PC-9 (cell line): ENCODE measurements around the gene CAPZB. TPM values are rescaled to one million over a fixed set of nuclear protein-coding genes. Genes with fewer than 3 reads are reported as not detected.

Experiments used
- BruUV-seq: library from RNA; stranded (reverse); fragments of 400-500 nt; replicated peaks from 2 replicates; lab custom pipeline; 2021; lab: Mats Ljungman, UMichigan
- CTCF ChIA-PET: fragments of 300-600 bp; sonication (Branson Sonifier 250); formaldehyde crosslinking; loops from one replicate; lab custom pipeline; 2022; ENCODE audit warnings: antibody characterized with exemption; lab: Charles Lee
- POLR2A ChIA-PET: fragments of 300-600 bp; sonication (Branson Sonifier 250); formaldehyde crosslinking; loops from one replicate; lab custom pipeline; 2022; ENCODE audit warnings: antibody characterized with exemption; ENCODE audit not compliant: unreplicated experiment; lab: Charles Lee
- DNase-seq, 2 experiments: peaks; one replicate each; pipeline versions ENCODE4 v3.0.0 to v3.0.0-alpha.2; 2015 to 2022; ENCODE audit warnings: mixed read lengths in 1 of 2
- H2AFZ ChIP-seq: fragments of 200-600 bp; sonication (generic); 2 replicates; pipeline ENCODE4 v1.8.1; 2017; ENCODE audit warnings: antibody characterized with exemption
- H3F3A ChIP-seq: fragments of 200-600 bp; sonication (generic); 2 replicates; pipeline ENCODE4 v1.8.1; 2017; ENCODE audit warnings: antibody characterized with exemption, mild to moderate bottlenecking, low read depth; ENCODE audit not compliant: insufficient read depth
- H3K27ac ChIP-seq: fragments of 200-600 bp; sonication (generic); 2 replicates; pipeline ENCODE4 v1.6.1; 2016; ENCODE audit warnings: mixed run types
- H3K27me3 ChIP-seq: fragments of 200-600 bp; sonication (generic); 2 replicates; pipeline ENCODE4 v1.6.1; 2016; ENCODE audit warnings: low read depth, mixed run types; ENCODE audit not compliant: insufficient read depth
- H3K36me3 ChIP-seq: fragments of 200-600 bp; sonication (generic); 2 replicates; pipeline ENCODE4 v1.6.1; 2016; ENCODE audit warnings: low read depth, mixed run types
- H3K4me1 ChIP-seq: fragments of 200-600 bp; sonication (generic); replicated peaks from 2 replicates; pipeline ENCODE4 v1.6.1; 2016; ENCODE audit warnings: mixed run types; ENCODE audit not compliant: insufficient read depth
- H3K4me2 ChIP-seq: fragments of 200-600 bp; sonication (generic); 2 replicates; pipeline ENCODE4 v1.6.1; 2017; ENCODE audit warnings: mixed run types
- H3K4me3 ChIP-seq: fragments of 200-600 bp; sonication (generic); 2 replicates; pipeline ENCODE4 v1.6.1; 2016; ENCODE audit warnings: mixed run types
- H3K79me2 ChIP-seq: fragments of 200-600 bp; sonication (generic); 2 replicates; pipeline ENCODE4 v1.6.1; 2017; ENCODE audit warnings: low read depth, mixed run types
- H3K9me2 ChIP-seq: fragments of 200-600 bp; sonication (generic); 2 replicates; pipeline ENCODE4 v1.8.1; 2017; ENCODE audit warnings: mild to moderate bottlenecking; ENCODE audit not compliant: insufficient read depth
- H3K9me3 ChIP-seq: fragments of 200-600 bp; sonication (generic); 2 replicates; pipeline ENCODE4 v1.8.1; 2016; ENCODE audit warnings: low read depth; ENCODE audit not compliant: insufficient read depth
- H4K20me1 ChIP-seq: fragments of 200-600 bp; sonication (generic); 2 replicates; pipeline ENCODE4 v1.8.1; 2017; ENCODE audit not compliant: insufficient read depth
- CTCF ChIP-seq: fragments of 200-600 bp; sonication (generic); conservative IDR thresholded peaks from 2 replicates; pipeline ENCODE4 v1.6.1; 2017; ENCODE audit warnings: mixed run types, antibody characterized with exemption, mild to moderate bottlenecking, moderate library complexity
- EZH2 ChIP-seq: fragments of 200-600 bp; sonication (generic); IDR thresholded peaks from 2 replicates; pipeline ENCODE4 v1.8.0; 2017; ENCODE audit warnings: antibody characterized with exemption, low read depth
- intact Hi-C: fragments of 100-400 bp; cut with micrococcal nuclease; formaldehyde crosslinking; loops from one replicate; pipeline ENCODE4 v1.10.0; 2022; ENCODE audit not compliant: unreplicated experiment
- total RNA-seq: library from RNA; stranded (reverse); gene quantifications from 2 replicates; pipeline ENCODE4 v1.2.3, GENCODE V29; 2021

The CAPZB gene
- total RNA-seq, 1 experiment from 2014 or later = 222 TPM

GRCh38 chr1:19462781-19463503 is 22.4 kb downstream of the CAPZB start:
- no peak overlapping the region for H3K27ac ChIP-seq
- CTCF ChIA-PET = no interaction called here
- BruUV-seq = no TSS peak

GRCh38 chr1:19461220-19461554 is 24.2 kb downstream of the CAPZB start:
- POLR2A ChIA-PET = no interaction called here
- no peaks in the 10 kb centered on the region for H3K9me3 ChIP-seq
- no peak overlapping the region for H3K27ac ChIP-seq
- TF ChIP-seq EZH2 (no peak), CTCF (no peak)
- H3K9me2 ChIP-seq = no peaks in the 10 kb centered on the region
- BruUV-seq = no TSS peak
- no peak for DNase-seq
- H3K4me2 ChIP-seq = no peak overlapping the region
- H3K27me3 ChIP-seq = no peaks in the 10 kb centered on the region
- peaks cover 16% of the 10 kb centered on the region for H4K20me1 ChIP-seq
- no peaks in the 10 kb centered on the region for H3K36me3 ChIP-seq
- no peaks in the 10 kb centered on the region for H3K4me1 ChIP-seq
- CTCF ChIA-PET = no interaction called here
- intact Hi-C loops = no loop called here
- H3K79me2 ChIP-seq = peaks cover 59% of the 10 kb centered on the region
- no peaks in the 10 kb centered on the region for H3F3A ChIP-seq
- H2AFZ ChIP-seq = no peak overlapping the region
- no peak overlapping the region for H3K4me3 ChIP-seq

More at GRCh38 chr1:19462781-19463503, 22.4 kb downstream of the CAPZB start:
- Histone ChIP-seq H3F3A (no peaks in the 10 kb centered on the region), H3K36me3 (no peaks in the 10 kb centered on the region), H3K27me3 (no peaks in the 10 kb centered on the region), H3K9me2 (no peaks in the 10 kb centered on the region), H3K79me2 (peaks cover 60% of the 10 kb centered on the region), H3K9me3 (no peaks in the 10 kb centered on the region), H2AFZ (no peak overlapping the region), H3K4me3 (no peak overlapping the region), H4K20me1 (peaks cover 15% of the 10 kb centered on the region; the same call in 1 of the 2 replicates), H3K4me1 (no peaks in the 10 kb centered on the region), H3K4me2 (no peak overlapping the region)
- POLR2A ChIA-PET = no interaction called here
- TF ChIP-seq CTCF = no peak
- TF ChIP-seq EZH2 = no peak
- no peak for DNase-seq
- intact Hi-C loops = no loop called here

GRCh38 chr1:19460535-19461219 is 24.7 kb downstream of the CAPZB start:
- Histone ChIP-seq H3K4me1 (no peaks in the 10 kb centered on the region), H3K9me2 (no peaks in the 10 kb centered on the region), H3K4me3 (no peak overlapping the region), H4K20me1 (peaks cover 18% of the 10 kb centered on the region), H3K9me3 (no peaks in the 10 kb centered on the region), H3K79me2 (peaks cover 59% of the 10 kb centered on the region), H3K27ac (no peak overlapping the region), H3K27me3 (no peaks in the 10 kb centered on the region), H3K4me2 (no peak overlapping the region), H3F3A (no peaks in the 10 kb centered on the region), H3K36me3 (no peaks in the 10 kb centered on the region), H2AFZ (no peak overlapping the region)
- no TSS peak for BruUV-seq
- no peak for DNase-seq
- TF ChIP-seq CTCF (no peak), EZH2 (no peak)
- CTCF ChIA-PET = no interaction called here
- intact Hi-C loops = no loop called here
- POLR2A ChIA-PET = no interaction called here
